Activated T-helper 1 cell treated with anti-CD3 and anti-CD28 coated beads, Interleukin-12 subunit alpha, Interleukin-12 subunit beta, Interleukin-2, Interleukin-4 antibody, amounts not matched to agents 30 ng/mL and 10 ng/mL and 1 ng/mL, durations not matched to agents 14 hours and 24 hours and 36 hours (primary cell): ENCODE data around the gene SLC25A52. TPM values are rescaled to one million over a fixed set of nuclear protein-coding genes. Genes with fewer than 3 reads are reported as not detected.
"Not testable (repeated sequence)": the region's sequence is repeated elsewhere in the genome, so short reads cannot be mapped to it uniquely, and the experiment has no call there.

Experiments
- DNase-seq: peaks from one replicate; pipeline ENCODE4 v3.0.0; 2021; ENCODE audit warnings: low spot score
- H3K27ac Mint-ChIP-seq: one replicate; pipeline ENCODE4 v1.8.0; 2021; ENCODE audit warnings: mild to moderate bottlenecking, mixed read lengths
- H3K27me3 Mint-ChIP-seq: one replicate; pipeline ENCODE4 v1.8.0; 2022; ENCODE audit warnings: mild to moderate bottlenecking, moderate library complexity, mixed read lengths; ENCODE audit not compliant: insufficient read depth
- H3K36me3 Mint-ChIP-seq: one replicate; pipeline ENCODE4 v1.8.0; 2021; ENCODE audit warnings: low read depth, mixed read lengths
- H3K4me1 Mint-ChIP-seq: one replicate; pipeline ENCODE4 v1.8.0; 2021; ENCODE audit warnings: low read depth, mixed read lengths
- H3K4me3 Mint-ChIP-seq: one replicate; pipeline ENCODE4 v1.8.0; 2021; ENCODE audit warnings: mild to moderate bottlenecking, moderate library complexity, mixed read lengths
- H3K9me3 Mint-ChIP-seq: one replicate; pipeline ENCODE4 v1.8.0; 2021; ENCODE audit warnings: mixed read lengths
- intact Hi-C: fragments of 100-400 bp; cut with micrococcal nuclease; formaldehyde crosslinking; loops from one replicate; pipeline ENCODE4 v1.15.1; 2024
- total RNA-seq: library from RNA; stranded (reverse); gene quantifications from 2 replicates; pipeline ENCODE4 v1.2.3, GENCODE V29; 2022

SLC25A52 gene
- total RNA-seq, 1 donor from 2014 or later: not detected

- Mint-ChIP-seq H3K4me1 (no peaks in the 10 kb centered on the region), H3K36me3 (no peaks in the 10 kb centered on the region), H3K9me3 (peaks cover 19% of the 10 kb centered on the region), H3K27ac (no peak overlapping the region), H3K27me3 (peaks cover 2% of the 10 kb centered on the region), H3K4me3 (no peak overlapping the region)
- intact Hi-C loops: no loop called here
- no peak for DNase-seq
Measured at GRCh38 chr18:31774962-31775361, 14.3 kb upstream of the SLC25A52 start.

GRCh38 chr18:31774477-31774785 lies 13.8 kb upstream of the SLC25A52 start:
- H3K4me3 Mint-ChIP-seq: no peak overlapping the region
- no peak overlapping the region for H3K27ac Mint-ChIP-seq
- peaks cover 3% of the 10 kb centered on the region for H3K27me3 Mint-ChIP-seq
- H3K36me3 Mint-ChIP-seq: no peaks in the 10 kb centered on the region
- intact Hi-C loops: no loop called here
- H3K4me1 Mint-ChIP-seq: no peaks in the 10 kb centered on the region
- peaks cover 15% of the 10 kb centered on the region for H3K9me3 Mint-ChIP-seq
- no peak for DNase-seq

GRCh38 chr18:31773774-31774476 lies 13.2 kb upstream of the SLC25A52 start:
- H3K4me3 Mint-ChIP-seq: no peak overlapping the region
- no peak for DNase-seq
- H3K27me3 Mint-ChIP-seq: peaks cover 7% of the 10 kb centered on the region
- H3K36me3 Mint-ChIP-seq: no peaks in the 10 kb centered on the region
- no peaks in the 10 kb centered on the region for H3K4me1 Mint-ChIP-seq
- no peak overlapping the region for H3K27ac Mint-ChIP-seq
- intact Hi-C loops: no loop called here
- H3K9me3 Mint-ChIP-seq: peaks cover 10% of the 10 kb centered on the region

GRCh38 chr18:31772699-31773098 lies 12.0 kb upstream of the SLC25A52 start:
- Mint-ChIP-seq H3K27me3 (peaks cover 7% of the 10 kb centered on the region), H3K27ac (no peak overlapping the region), H3K36me3 (no peaks in the 10 kb centered on the region), H3K9me3 (peaks cover under 1% of the 10 kb centered on the region), H3K4me3 (no peak overlapping the region), H3K4me1 (no peaks in the 10 kb centered on the region)
- intact Hi-C loops: no loop called here
- no peak for DNase-seq

GRCh38 chr18:31750273-31750672 lies 10.4 kb downstream of the SLC25A52 start:
- Mint-ChIP-seq H3K27ac (no peak overlapping the region), H3K4me3 (no peak overlapping the region), H3K27me3 (peaks cover 2% of the 10 kb centered on the region), H3K4me1 (no peaks in the 10 kb centered on the region), H3K9me3 (no peaks in the 10 kb centered on the region), H3K36me3 (no peaks in the 10 kb centered on the region)
- no peak for DNase-seq
- intact Hi-C loops: no loop called here

GRCh38 chr18:31746396-31746795 lies 14.3 kb downstream of the SLC25A52 start:
- Mint-ChIP-seq H3K4me3 (no peak overlapping the region), H3K27me3 (peaks cover 2% of the 10 kb centered on the region), H3K4me1 (no peaks in the 10 kb centered on the region), H3K9me3 (no peaks in the 10 kb centered on the region), H3K36me3 (no peaks in the 10 kb centered on the region), H3K27ac (no peak overlapping the region)
- intact Hi-C loops: no loop called here
- DNase-seq: no peak

GRCh38 chr18:31744321-31745067 lies 16.2 kb downstream of the SLC25A52 start:
- H3K9me3 Mint-ChIP-seq: no peaks in the 10 kb centered on the region
- no peak for DNase-seq
- H3K4me1 Mint-ChIP-seq: no peaks in the 10 kb centered on the region
- no peak overlapping the region for H3K27ac Mint-ChIP-seq
- H3K36me3 Mint-ChIP-seq: no peaks in the 10 kb centered on the region
- intact Hi-C loops: no loop called here
- no peak overlapping the region for H3K4me3 Mint-ChIP-seq
- peaks cover 2% of the 10 kb centered on the region for H3K27me3 Mint-ChIP-seq

- DNase-seq, H3K4me3 Mint-ChIP-seq, intact Hi-C loops, H3K4me1 Mint-ChIP-seq, H3K9me3 Mint-ChIP-seq, H3K27me3 Mint-ChIP-seq, H3K27ac Mint-ChIP-seq, H3K36me3 Mint-ChIP-seq: not testable (repeated sequence)
Measured at GRCh38 chr18:31743600-31743999, 17.1 kb downstream of the SLC25A52 start.

GRCh38 chr18:31741097-31741735 lies 19.5 kb downstream of the SLC25A52 start:
- no peaks in the 10 kb centered on the region for H3K9me3 Mint-ChIP-seq
- H3K27me3 Mint-ChIP-seq: peaks cover 2% of the 10 kb centered on the region
- DNase-seq: no peak
- H3K36me3 Mint-ChIP-seq: no peaks in the 10 kb centered on the region
- no peak overlapping the region for H3K4me3 Mint-ChIP-seq
- no peaks in the 10 kb centered on the region for H3K4me1 Mint-ChIP-seq
- no peak overlapping the region for H3K27ac Mint-ChIP-seq
- intact Hi-C loops: loop anchor here (1.0 kb wide), 4 partner anchors 78 to 236 kb away; no protein-coding TSS in a partner anchor

- Mint-ChIP-seq H3K4me1 (no peaks in the 10 kb centered on the region), H3K27me3 (peaks cover 2% of the 10 kb centered on the region), H3K4me3 (no peak overlapping the region), H3K9me3 (no peaks in the 10 kb centered on the region), H3K27ac (no peak overlapping the region), H3K36me3 (no peaks in the 10 kb centered on the region)
- DNase-seq: no peak
- intact Hi-C loops: no loop called here
Measured at GRCh38 chr18:31740180-31740579, 20.5 kb downstream of the SLC25A52 start.

GRCh38 chr18:31739651-31740050 lies 21.0 kb downstream of the SLC25A52 start:
- H3K36me3 Mint-ChIP-seq: no peaks in the 10 kb centered on the region
- intact Hi-C loops: no loop called here
- peaks cover 3% of the 10 kb centered on the region for H3K27me3 Mint-ChIP-seq
- H3K9me3 Mint-ChIP-seq: no peaks in the 10 kb centered on the region
- no peak overlapping the region for H3K4me3 Mint-ChIP-seq
- DNase-seq: no peak
- no peaks in the 10 kb centered on the region for H3K4me1 Mint-ChIP-seq
- H3K27ac Mint-ChIP-seq: no peak overlapping the region

- Mint-ChIP-seq H3K4me3 (no peak overlapping the region), H3K27ac (no peak overlapping the region), H3K27me3 (peaks cover 3% of the 10 kb centered on the region), H3K9me3 (no peaks in the 10 kb centered on the region), H3K36me3 (no peaks in the 10 kb centered on the region), H3K4me1 (no peaks in the 10 kb centered on the region)
- DNase-seq: no peak
- intact Hi-C loops: no loop called here
Measured at GRCh38 chr18:31738460-31739407, 21.9 kb downstream of the SLC25A52 start.
